SK-N-MC (cell line): ENCODE results near the gene PTPRG.

ENCODE experiments used
- EZH2 ChIP-seq: fragments of 200-600 bp; sonication (generic); IDR thresholded peaks from one replicate; pipeline ENCODE4 v1.6.1; 2017; ENCODE audit warnings: antibody characterized with exemption
- POLR2AphosphoS5 ChIP-seq: IDR thresholded peaks from 2 replicates; pipeline ENCODE4 v1.6.1; 2012; ENCODE audit warnings: mild to moderate bottlenecking, low read depth, low read length, borderline replicate concordance

GRCh38 chr3:61573441-61573840 lies 12.1 kb downstream of the PTPRG start:
- TF ChIP-seq EZH2 (no peak), POLR2AphosphoS5 (no peak)
